Neural progenitor cell (in vitro differentiated cells): ENCODE data around the gene BDKRB2. TPM values are rescaled to one million over a fixed set of nuclear protein-coding genes. Genes with fewer than 3 reads are reported as not detected.
"Not testable (repeated sequence)": the region's sequence is repeated elsewhere in the genome, so short reads cannot be mapped to it uniquely, and the experiment has no call there.

Experiments
- DNase-seq: peaks from one replicate; pipeline ENCODE4 v3.0.0-alpha.2; 2016; ENCODE audit warnings: low spot score
- H2AFZ ChIP-seq: fragments of 200-600 bp; sonication (generic); replicated peaks from 2 replicates; pipeline ENCODE4 v1.6.1; 2016; ENCODE audit warnings: antibody characterized with exemption
- H3F3A ChIP-seq: fragments of 200-600 bp; sonication (generic); 2 replicates; pipeline ENCODE4 v1.6.1; 2016; ENCODE audit warnings: antibody characterized with exemption, low read depth
- H3K27ac ChIP-seq: fragments of 200-600 bp; sonication (generic); 2 replicates; pipeline ENCODE4 v1.5.1; 2016; ENCODE audit warnings: mild to moderate bottlenecking
- H3K27me3 ChIP-seq: fragments of 200-600 bp; sonication (generic); 2 replicates; pipeline ENCODE4 v1.6.1; 2016; ENCODE audit warnings: mild to moderate bottlenecking, moderate library complexity
- H3K36me3 ChIP-seq: fragments of 200-600 bp; sonication (generic); 2 replicates; pipeline ENCODE4 v1.5.1; 2016
- H3K4me1 ChIP-seq: fragments of 200-600 bp; sonication (generic); 2 replicates; pipeline ENCODE4 v1.6.1; 2016; ENCODE audit warnings: mixed run types
- H3K4me2 ChIP-seq: fragments of 200-600 bp; sonication (generic); 2 replicates; pipeline ENCODE4 v1.6.1; 2016
- H3K4me3 ChIP-seq: fragments of 200-600 bp; sonication (generic); 2 replicates; pipeline ENCODE4 v1.5.1; 2016
- H3K79me2 ChIP-seq: fragments of 200-600 bp; sonication (generic); 2 replicates; pipeline ENCODE4 v1.6.1; 2016; ENCODE audit warnings: low read depth
- H3K9ac ChIP-seq: fragments of 200-600 bp; sonication (generic); 2 replicates; pipeline ENCODE4 v1.6.1; 2016
- H3K9me3 ChIP-seq: fragments of 200-600 bp; sonication (generic); 2 replicates; pipeline ENCODE4 v1.5.1; 2016; ENCODE audit warnings: low read depth
- H4K20me1 ChIP-seq: fragments of 200-600 bp; sonication (generic); 2 replicates; pipeline ENCODE4 v1.6.1; 2016; ENCODE audit warnings: low read depth
- H3K27ac Mint-ChIP-seq: 3 replicates; pipeline ENCODE4 v1.8.0; 2021; ENCODE audit warnings: mixed read lengths
- H3K27me3 Mint-ChIP-seq: 2 replicates; pipeline ENCODE4 v1.8.0; 2022; ENCODE audit warnings: low read depth, mild to moderate bottlenecking, inconsistent platforms, moderate library complexity, mixed read lengths; ENCODE audit not compliant: insufficient read depth
- H3K36me3 Mint-ChIP-seq: 3 replicates; pipeline ENCODE4 v1.8.0; 2021; ENCODE audit warnings: mixed read lengths
- H3K4me1 Mint-ChIP-seq: 3 replicates; pipeline ENCODE4 v1.8.0; 2021; ENCODE audit warnings: mixed read lengths
- H3K4me3 Mint-ChIP-seq: 3 replicates; pipeline ENCODE4 v1.8.0; 2021; ENCODE audit warnings: mild to moderate bottlenecking, moderate library complexity, mixed read lengths
- H3K9me3 Mint-ChIP-seq: 3 replicates; pipeline ENCODE4 v1.8.0; 2020; ENCODE audit warnings: mixed read lengths
- EZH2 ChIP-seq: fragments of 200-600 bp; sonication (generic); IDR thresholded peaks from 2 replicates; pipeline ENCODE4 v1.6.1; 2017; ENCODE audit warnings: antibody characterized with exemption, mild to moderate bottlenecking, moderate library complexity
- EZH2phosphoT487 ChIP-seq: fragments of 200-600 bp; sonication (generic); IDR thresholded peaks from 2 replicates; pipeline ENCODE4 v1.6.1; 2017; ENCODE audit warnings: antibody characterized with exemption
- total RNA-seq: library from RNA; depleted of rRNA; stranded (reverse); fragments of >200 nt; gene quantifications from 2 replicates; pipeline ENCODE4 v1.2.3, GENCODE V29; 2015; ENCODE audit warnings: low replicate concordance
- TF ChIP-seq, protein P1 (sequence below): fragments of 200-600 bp; sonication (generic); IDR thresholded peaks from 2 replicates; pipeline ENCODE4 v1.5.1; 2017; ENCODE audit warnings: antibody characterized with exemption, mild to moderate bottlenecking

Gene BDKRB2
- total RNA-seq, 1 donor from 2014 or later = 0.37 TPM

DNA sequence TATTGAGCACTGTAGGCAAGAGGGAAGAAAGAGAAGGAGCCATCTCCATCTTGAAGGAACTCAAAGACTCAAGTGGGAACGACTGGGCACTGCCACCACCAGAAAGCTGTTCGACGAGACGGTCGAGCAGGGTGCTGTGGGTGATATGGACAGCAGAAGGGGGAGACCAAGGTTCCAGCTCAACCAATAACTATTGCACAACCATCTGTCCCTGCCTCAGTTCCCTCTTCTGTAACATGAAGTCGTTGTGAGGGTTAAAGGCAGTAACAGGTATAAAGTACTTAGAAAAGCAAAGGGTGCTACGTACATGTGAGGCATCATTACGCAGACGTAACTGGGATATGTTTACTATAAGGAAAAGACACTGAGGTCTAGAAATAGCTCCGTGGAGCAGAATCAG lies 37.5 kb downstream of the BDKRB2 start:
- H3K9me3 Mint-ChIP-seq = peaks cover 15% of the 10 kb centered on the region
- no peaks in the 10 kb centered on the region for H3K4me1 Mint-ChIP-seq
- H3K36me3 Mint-ChIP-seq = no peaks in the 10 kb centered on the region
- H3K27me3 ChIP-seq = no peaks in the 10 kb centered on the region
- peaks cover 10% of the 10 kb centered on the region for H3K27me3 Mint-ChIP-seq
- no peak overlapping the region for H3K4me3 ChIP-seq
- H3K27ac ChIP-seq = no peak overlapping the region
- no peak overlapping the region for H3K27ac Mint-ChIP-seq
- H2AFZ ChIP-seq = no peak overlapping the region
- no peaks in the 10 kb centered on the region for H3K79me2 ChIP-seq
- no peak for DNase-seq
- no peak overlapping the region for H3K4me2 ChIP-seq
- TF ChIP-seq EZH2 (no peak), EZH2phosphoT487 (no peak)
- TF ChIP-seq, protein P1, sequence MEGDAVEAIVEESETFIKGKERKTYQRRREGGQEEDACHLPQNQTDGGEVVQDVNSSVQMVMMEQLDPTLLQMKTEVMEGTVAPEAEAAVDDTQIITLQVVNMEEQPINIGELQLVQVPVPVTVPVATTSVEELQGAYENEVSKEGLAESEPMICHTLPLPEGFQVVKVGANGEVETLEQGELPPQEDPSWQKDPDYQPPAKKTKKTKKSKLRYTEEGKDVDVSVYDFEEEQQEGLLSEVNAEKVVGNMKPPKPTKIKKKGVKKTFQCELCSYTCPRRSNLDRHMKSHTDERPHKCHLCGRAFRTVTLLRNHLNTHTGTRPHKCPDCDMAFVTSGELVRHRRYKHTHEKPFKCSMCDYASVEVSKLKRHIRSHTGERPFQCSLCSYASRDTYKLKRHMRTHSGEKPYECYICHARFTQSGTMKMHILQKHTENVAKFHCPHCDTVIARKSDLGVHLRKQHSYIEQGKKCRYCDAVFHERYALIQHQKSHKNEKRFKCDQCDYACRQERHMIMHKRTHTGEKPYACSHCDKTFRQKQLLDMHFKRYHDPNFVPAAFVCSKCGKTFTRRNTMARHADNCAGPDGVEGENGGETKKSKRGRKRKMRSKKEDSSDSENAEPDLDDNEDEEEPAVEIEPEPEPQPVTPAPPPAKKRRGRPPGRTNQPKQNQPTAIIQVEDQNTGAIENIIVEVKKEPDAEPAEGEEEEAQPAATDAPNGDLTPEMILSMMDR = no peak
- H3K4me3 Mint-ChIP-seq = no peak overlapping the region
- H3K4me1 ChIP-seq = no peaks in the 10 kb centered on the region
- H3F3A ChIP-seq = peaks cover 6% of the 10 kb centered on the region
- H3K9me3 ChIP-seq = no peaks in the 10 kb centered on the region
- no peaks in the 10 kb centered on the region for H3K36me3 ChIP-seq
- H3K9ac ChIP-seq = no peak overlapping the region
- H4K20me1 ChIP-seq = no peaks in the 10 kb centered on the region

DNA sequence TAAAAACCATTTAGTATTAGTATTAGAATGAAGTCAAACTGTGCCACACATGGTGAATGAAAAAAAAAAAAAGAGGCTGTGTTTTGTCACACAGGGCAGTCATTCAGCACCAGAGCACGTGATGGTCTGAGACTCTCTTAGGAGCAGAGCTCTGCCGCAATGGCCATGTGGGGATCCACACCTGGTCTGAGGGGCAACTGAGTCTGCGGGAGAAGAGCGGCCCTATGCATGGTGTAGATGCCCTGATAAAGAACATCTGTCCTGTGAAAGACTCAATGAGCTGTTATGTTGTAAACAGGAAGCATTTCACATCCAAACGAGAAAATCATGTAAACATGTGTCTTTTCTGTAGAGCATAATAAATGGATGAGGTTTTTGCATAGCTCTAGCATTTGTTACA lies 39.1 kb downstream of the BDKRB2 start:
- H3K4me1 ChIP-seq = no peaks in the 10 kb centered on the region
- no peak overlapping the region for H2AFZ ChIP-seq
- H3F3A ChIP-seq = peaks cover 6% of the 10 kb centered on the region
- no peak overlapping the region for H3K9ac ChIP-seq
- Mint-ChIP-seq H3K27ac (no peak overlapping the region), H3K4me3 (no peak overlapping the region), H3K36me3 (no peaks in the 10 kb centered on the region), H3K27me3 (peaks cover 10% of the 10 kb centered on the region), H3K9me3 (peaks cover 15% of the 10 kb centered on the region), H3K4me1 (no peaks in the 10 kb centered on the region)
- no peak overlapping the region for H3K27ac ChIP-seq
- DNase-seq = no peak
- no peak for TF ChIP-seq EZH2phosphoT487
- no peak for TF ChIP-seq EZH2
- TF ChIP-seq, protein P1 = no peak
- no peaks in the 10 kb centered on the region for H4K20me1 ChIP-seq
- H3K27me3 ChIP-seq = no peaks in the 10 kb centered on the region
- no peaks in the 10 kb centered on the region for H3K9me3 ChIP-seq
- no peaks in the 10 kb centered on the region for H3K36me3 ChIP-seq
- H3K4me3 ChIP-seq = no peak overlapping the region
- no peaks in the 10 kb centered on the region for H3K79me2 ChIP-seq
- H3K4me2 ChIP-seq = no peak overlapping the region

DNA sequence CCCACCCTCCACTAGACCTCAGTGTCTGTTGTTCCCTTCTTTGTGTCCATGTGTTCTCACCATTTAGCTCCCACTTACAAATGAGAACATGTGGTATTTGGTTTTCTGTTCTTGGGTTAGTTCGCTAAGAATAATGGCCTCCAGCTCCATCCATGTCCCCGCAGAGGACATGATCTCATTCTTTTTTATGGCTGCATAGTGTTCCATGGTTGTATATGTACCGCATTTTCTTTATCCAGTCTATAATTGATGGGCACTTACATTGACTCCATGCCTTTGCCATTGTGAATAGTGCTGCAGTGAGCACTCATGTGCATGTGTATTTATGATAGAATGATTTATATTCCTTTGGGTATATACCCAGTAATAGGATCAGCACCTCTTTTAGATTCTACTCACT lies 40.4 kb downstream of the BDKRB2 start:
- H3K4me3 ChIP-seq, H4K20me1 ChIP-seq, H3K79me2 ChIP-seq, H3K36me3 ChIP-seq, H3K4me3 Mint-ChIP-seq, H3K27me3 ChIP-seq, H3K27ac ChIP-seq, H3K9me3 ChIP-seq, H3K4me2 ChIP-seq, DNase-seq, H3K4me1 Mint-ChIP-seq, H2AFZ ChIP-seq, H3K9ac ChIP-seq, H3K36me3 Mint-ChIP-seq, H3F3A ChIP-seq, H3K27me3 Mint-ChIP-seq, H3K27ac Mint-ChIP-seq, H3K4me1 ChIP-seq: not testable (repeated sequence)
- peaks cover 15% of the 10 kb centered on the region for H3K9me3 Mint-ChIP-seq

DNA sequence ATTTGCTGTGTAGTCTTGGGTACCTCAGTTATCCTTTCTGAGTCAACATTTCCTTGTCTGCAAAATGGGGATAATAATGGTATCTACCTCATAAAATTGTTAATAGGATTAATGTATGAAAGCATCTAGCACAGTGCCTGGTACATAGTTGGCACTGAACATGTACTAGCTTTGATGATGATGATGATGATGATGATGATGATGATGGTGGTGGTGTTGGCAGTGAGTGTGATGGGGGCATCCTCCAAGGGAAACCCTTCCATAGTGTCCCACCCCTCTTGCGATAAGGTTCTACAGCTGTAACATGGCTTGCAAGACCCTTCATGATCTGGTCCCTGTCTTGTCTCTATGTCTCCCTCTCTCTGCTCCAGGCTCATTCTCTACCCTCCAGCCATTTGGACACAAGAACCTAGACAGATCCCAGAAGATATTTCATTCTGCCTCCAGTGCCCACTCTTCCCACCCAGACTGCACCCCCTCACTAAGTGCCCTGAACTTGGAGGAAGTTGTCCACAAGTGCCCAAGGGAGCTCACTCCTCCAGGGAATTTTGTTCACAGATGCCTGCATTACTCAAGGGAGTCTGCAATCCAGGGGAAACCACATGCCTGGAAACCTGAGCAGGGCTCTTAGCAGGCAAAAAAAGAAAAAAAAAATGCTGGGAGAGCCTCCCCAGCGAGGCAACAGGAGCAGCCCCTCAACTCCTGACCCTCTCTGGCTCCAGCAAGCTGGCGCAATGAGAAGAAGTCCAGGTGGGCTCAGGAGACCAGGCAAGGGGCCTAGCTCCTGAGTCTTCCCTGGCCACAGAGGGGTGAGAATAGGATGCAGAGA lies 41.3 kb downstream of the BDKRB2 start:
- no peak overlapping the region for H3K27ac Mint-ChIP-seq
- Histone ChIP-seq H3K79me2 (no peaks in the 10 kb centered on the region), H3K9me3 (no peaks in the 10 kb centered on the region), H3K27me3 (no peaks in the 10 kb centered on the region), H3K4me2 (no peak overlapping the region), H4K20me1 (no peaks in the 10 kb centered on the region), H2AFZ (no peak overlapping the region), H3K4me1 (no peaks in the 10 kb centered on the region), H3F3A (peaks cover 6% of the 10 kb centered on the region), H3K36me3 (no peaks in the 10 kb centered on the region), H3K4me3 (no peak overlapping the region), H3K27ac (no peak overlapping the region), H3K9ac (no peak overlapping the region)
- TF ChIP-seq EZH2 (no peak), EZH2phosphoT487 (no peak)
- H3K4me3 Mint-ChIP-seq = no peak overlapping the region
- DNase-seq = no peak
- H3K9me3 Mint-ChIP-seq = peaks cover 15% of the 10 kb centered on the region
- H3K27me3 Mint-ChIP-seq = peaks cover 6% of the 10 kb centered on the region
- H3K4me1 Mint-ChIP-seq = peaks cover 1% of the 10 kb centered on the region
- no peaks in the 10 kb centered on the region for H3K36me3 Mint-ChIP-seq
